Jurkat, Clone E6-1 (cell line): Measurements from ENCODE around the gene GAREM1.

Experiments
- DNase-seq: peaks from one replicate; pipeline ENCODE4 v3.0.0-alpha.2; 2011; ENCODE audit warnings: low read depth, low spot score
- H3K4me3 ChIP-seq: 2 replicates; pipeline ENCODE4 v1.5.1; 2011; ENCODE audit warnings: mild to moderate bottlenecking, low read length, control low read depth, moderate library complexity

GAREM1 gene

DNA sequence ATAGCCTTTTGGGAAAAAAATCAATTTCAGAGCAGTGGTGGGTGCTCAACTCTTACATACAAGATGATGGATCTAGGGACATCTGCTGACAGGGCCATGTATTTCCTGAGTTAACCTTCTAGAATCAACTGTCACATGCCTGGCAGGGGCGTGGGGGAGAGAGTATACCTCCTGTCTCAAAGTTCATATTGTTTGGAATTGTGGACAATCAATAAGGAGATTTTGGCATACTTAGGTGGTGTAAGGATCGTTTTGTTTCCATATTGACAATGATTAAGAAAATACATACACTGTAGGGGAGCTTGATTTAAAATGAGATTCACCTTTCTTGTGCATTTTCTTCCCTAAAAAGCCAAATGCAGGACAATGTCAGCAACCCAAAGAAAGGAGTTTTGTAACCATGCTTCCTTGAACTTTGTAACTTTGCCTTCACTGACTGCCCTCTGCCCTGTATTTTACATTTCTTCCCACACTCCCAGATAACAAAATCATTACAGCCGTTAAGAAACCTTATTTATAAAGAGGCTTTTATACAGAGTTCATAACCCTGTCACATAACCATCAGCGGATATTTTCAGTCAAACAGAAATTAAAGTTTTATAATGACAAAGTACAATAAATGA, 192.4 kb downstream of the GAREM1 start:
- no peak overlapping the region for H3K4me3 ChIP-seq
- no peak for DNase-seq

DNA sequence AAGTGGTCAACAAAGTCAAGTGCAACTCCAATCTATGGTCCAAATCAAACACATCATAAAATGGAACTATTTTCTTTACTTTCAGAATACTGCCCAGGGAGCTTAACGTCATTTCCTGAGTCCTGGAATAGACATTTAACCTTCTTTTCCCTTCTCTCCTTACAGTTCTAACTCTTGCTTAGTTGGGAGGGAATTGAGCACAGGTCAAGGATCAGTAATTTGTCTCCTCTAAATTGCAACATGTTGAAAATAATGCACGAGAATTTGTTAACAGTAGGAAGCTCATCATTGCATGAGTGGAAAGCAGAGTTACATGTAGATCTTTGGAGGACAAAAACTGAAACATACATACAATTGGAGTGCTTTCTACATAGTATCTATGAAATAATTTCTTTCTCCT, 193.1 kb downstream of the GAREM1 start:
- no peak overlapping the region for H3K4me3 ChIP-seq
- DNase-seq: no peak

DNA sequence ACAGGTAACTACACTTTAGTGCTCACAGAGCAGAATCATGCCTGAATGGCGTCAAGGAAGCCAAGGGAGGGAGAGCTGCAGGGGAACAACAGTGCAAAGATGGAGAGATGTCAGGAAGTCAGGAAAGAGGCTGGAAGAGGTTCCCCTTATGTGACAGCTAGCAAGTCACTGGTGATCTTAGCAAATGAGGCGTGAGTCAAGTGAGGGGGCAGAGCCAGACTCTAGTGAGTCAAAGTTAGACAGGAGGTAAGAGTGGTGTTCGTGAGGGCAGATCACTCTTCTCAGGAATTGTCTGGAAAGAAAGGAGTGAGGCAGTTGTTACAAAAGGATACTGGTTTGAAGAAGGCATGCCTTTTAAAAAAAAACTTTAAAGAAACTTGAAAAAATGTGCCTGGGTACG, 193.8 kb downstream of the GAREM1 start:
- DNase-seq: no peak
- H3K4me3 ChIP-seq: no peak overlapping the region

DNA sequence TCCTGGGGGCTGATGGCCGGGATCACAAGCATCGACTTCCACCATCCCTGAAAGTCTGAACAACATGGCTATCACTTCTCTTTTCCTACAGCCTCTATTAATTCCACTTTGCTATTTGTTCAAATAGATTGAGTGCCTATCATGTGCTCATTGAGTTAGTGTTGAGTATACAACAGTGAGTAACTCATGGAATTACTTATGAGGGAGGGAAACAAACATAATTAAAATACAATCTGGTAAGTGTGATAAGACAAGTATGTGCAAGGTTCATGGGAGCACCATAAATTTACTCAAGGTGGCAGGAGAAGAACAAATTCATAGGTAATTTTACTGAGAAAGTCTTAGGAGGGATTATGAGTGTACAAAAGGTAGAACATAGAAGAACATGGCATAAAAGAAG, 194.4 kb downstream of the GAREM1 start:
- DNase-seq: no peak
- no peak overlapping the region for H3K4me3 ChIP-seq

DNA sequence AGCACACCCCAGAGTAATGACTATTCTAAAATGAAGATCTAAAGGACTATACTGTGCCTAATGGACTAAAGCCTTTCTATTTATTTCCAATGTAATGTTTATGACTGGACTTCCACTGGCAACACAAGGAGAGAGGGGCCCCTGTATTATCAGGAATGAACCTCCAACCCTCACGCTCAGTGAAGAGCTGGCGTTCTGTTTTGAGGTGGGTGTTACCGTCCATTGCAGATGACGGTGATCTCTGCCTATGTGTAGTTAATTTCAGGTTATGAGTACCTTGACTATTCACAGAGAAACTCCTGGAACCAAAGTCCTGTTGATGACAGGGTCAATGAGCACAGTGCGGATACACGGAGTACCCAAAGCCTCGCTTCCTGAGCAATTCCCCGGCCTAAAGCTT, 195.5 kb downstream of the GAREM1 start:
- H3K4me3 ChIP-seq: no peak overlapping the region

DNA sequence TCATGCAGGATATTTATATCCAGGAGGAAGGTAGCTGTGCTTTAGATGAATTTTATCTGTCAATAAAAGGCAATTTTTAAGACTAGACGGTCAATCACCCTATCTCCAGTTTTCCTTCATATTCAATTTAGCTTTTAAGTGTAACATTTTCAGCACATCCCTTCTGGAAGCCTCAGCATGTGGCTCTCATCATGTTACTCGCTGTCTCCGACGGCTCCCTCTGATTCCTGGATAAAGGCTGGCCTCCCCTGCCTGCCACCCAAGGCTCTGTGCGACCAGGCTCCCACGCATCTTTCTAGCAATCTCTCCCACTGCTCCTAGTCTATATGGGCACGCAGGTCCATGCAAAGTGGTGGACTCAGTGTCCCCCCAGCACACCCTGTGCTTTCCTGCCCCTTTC, 196.4 kb downstream of the GAREM1 start:
- H3K4me3 ChIP-seq: no peak overlapping the region
- no peak for DNase-seq

More for the DNA sequence above, 195.5 kb downstream of the GAREM1 start:
- DNase-seq: no peak

DNA sequence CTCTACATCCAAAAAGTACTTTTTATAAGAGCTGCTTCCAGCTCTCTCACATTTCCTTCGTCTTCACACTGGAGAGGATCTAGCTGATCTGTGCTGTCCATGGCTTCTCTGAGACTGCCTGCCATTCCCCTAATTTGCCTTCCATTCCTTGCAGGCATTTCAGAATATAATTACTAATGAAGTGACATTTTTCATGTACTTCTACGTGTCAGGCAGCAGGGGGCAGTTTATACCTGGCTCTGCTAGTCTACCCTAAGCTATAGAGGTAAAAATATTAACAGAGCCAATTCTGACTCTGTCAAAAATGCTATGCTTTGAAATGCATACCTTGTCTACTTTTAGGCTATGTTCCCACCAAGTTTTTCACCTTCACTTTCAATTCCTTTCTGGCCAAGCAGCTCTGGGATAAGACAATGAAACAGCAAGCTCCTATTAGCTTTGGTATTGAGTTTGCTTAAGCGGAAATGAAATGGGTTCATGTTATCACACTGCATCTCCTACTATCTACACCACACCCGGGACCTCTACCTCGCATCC, 198.9 kb downstream of the GAREM1 start:
- DNase-seq: peak; percentile 20
- no peak overlapping the region for H3K4me3 ChIP-seq

DNA sequence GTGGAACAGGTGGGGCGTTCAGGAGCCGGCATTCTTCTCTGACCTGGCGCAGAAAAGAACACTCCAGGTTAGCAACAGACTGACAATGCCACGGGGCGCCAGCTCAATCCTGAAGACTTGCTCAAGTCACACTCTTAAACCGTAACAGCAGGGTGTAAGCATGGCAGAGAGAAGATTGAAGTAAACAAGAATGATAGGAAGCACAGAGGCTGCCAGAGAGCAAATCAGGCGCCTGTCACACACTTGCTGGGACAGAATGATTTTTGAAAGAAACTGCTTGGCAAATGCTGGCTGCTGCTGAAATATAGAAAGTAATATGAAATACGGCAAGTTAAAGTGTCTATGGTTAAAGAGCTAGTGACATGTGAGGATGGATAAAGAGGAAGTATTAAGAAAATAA, 200.3 kb downstream of the GAREM1 start:
- H3K4me3 ChIP-seq: no peak overlapping the region
- no peak for DNase-seq

DNA sequence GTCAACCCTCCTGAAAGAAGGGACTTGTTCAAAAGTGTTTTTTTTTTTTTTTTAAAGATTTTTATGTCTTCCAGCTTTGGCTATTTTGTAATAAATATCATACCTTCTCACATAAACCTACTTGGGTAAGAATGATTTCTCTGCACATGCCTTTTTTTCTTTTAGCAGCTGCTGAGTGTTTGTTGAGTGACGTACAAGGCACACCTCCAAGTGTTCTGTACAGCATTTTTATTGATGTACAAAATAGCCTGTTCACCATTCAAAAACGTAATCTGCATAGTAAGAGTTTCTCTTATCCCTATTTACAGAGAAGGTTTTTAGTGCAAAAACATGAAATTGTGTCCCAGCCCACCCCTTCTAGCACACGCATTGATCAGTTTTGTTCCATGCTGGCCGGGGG, 203.2 kb downstream of the GAREM1 start:
- DNase-seq: no peak
- H3K4me3 ChIP-seq: no peak overlapping the region

DNA sequence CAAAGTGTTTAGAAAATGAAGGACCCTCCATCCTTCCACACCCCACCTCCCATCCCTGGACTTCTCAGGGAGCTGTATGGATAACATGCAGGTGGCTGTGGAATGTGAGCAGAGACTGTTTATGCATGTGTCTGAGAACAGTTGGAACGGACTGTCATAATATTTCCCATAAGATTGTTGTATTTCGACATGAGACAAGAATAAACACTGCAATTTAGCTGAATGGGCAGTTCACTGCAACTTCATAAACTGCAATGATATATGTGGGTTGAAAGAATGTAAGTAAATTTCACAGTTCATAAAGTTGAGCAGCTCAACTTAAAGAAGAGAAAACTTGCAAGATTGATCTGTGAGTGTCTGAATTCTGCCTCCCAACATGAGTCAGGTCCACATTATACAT, 206.3 kb downstream of the GAREM1 start:
- DNase-seq: no peak
- no peak overlapping the region for H3K4me3 ChIP-seq

DNA sequence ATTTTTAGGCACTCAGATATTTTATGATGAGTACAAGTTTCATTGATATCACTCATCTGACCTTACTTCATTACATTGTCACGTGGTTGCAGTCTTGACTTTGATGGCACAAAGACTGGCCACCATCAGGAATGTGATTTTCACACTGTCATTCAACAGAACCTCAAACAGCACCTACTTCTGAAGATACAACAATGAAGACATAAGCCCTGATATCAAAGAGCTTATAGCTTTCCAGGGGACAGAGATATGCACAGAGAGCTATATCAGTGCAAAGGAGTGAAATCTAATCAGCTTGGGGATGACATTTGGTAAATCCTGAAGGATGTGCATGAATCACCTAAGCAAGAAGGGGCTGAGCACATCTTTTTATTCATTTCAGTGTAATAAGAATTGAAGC, 208.6 kb downstream of the GAREM1 start:
- no peak overlapping the region for H3K4me3 ChIP-seq

DNA sequence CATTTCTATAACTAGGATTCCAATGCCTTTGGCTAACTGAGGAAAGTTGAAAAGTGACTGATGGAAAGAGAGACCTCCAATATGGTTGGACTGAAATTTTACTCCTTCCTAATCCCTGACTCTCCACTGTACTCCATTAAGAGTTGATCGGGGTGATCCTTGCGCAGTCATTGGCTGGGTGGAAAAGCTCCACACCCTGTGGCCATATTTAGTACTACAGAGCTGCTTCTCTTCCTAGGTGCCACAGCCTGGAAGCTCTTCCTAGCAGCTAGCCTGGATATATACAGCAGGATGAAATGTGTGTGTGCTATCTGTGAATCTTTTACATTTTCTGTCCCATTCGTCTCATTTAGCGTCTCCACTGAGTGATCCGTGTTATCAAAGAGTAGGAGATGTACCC, 209.7 kb downstream of the GAREM1 start:
- no peak for DNase-seq
- no peak overlapping the region for H3K4me3 ChIP-seq

More for the DNA sequence above, 208.6 kb downstream of the GAREM1 start:
- no peak for DNase-seq

DNA sequence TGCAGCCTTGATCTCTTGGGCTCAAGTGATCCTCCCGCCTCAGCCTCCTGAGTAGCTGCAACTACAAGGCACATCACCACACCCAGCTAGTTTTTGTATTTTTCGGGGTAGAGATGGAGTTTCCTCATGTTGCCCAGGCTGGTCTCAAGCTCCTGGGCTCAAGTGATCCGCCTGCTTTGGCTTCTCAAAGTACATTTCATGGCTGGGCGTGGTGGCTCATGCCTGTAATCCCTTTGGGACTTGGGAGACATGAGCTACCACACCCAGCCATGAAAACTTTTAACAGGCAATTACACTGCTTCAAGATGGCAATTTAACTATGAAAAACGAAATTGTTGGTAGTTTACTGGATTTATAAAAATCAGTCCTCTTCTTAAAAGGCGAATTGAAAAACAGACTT, 211.1 kb downstream of the GAREM1 start:
- H3K4me3 ChIP-seq: no peak overlapping the region
- DNase-seq: no peak

DNA sequence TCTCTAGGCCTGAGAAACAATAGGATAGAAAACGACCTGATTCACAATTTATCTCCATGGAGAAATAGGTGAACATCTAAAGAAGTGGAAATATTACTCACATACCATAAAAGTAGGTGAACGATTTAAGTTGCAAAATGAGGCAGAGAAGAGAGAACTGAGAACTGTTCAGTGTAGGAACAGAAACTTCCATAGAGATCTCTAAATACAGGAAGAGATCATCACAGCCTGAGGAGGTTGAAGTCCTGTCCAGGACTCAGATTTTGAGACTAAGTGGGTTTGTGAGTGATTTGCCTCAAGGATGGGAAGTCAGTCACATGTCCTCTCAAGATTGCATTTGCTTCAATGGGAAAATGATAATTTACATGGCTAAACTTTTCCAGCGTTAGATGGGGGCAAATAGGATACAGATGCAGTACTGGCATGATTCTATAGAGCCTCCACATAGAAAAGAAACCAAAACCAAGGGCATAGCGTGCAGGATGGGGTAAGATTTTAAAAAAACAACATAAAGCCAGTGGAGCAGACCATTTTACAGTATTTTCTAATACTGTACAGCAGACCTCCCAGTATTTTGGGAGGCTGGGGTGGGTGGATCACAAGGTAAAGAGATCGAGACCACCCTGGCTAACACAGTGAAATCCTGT, 212.0 kb downstream of the GAREM1 start:
- no peak overlapping the region for H3K4me3 ChIP-seq
- no peak for DNase-seq

DNA sequence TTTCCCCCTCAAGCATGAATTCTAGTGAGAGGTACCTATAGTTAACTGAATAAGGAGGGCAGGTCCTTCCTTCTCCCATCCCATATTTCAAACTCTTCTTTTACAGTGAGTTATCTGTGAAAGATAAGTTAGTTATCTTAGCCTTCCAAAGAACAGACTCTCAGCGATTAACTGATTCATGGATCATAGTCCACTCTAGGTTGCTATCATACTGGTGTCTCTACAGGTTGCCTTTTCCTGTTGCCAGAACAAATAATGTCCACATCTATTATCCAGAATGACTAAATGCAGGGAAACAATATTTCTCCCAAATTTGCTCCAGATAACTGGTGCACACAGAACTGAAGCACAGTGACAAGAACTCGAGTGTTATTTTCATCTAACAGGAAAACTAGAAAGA, 212.5 kb downstream of the GAREM1 start:
- DNase-seq: no peak
- H3K4me3 ChIP-seq: no peak overlapping the region

DNA sequence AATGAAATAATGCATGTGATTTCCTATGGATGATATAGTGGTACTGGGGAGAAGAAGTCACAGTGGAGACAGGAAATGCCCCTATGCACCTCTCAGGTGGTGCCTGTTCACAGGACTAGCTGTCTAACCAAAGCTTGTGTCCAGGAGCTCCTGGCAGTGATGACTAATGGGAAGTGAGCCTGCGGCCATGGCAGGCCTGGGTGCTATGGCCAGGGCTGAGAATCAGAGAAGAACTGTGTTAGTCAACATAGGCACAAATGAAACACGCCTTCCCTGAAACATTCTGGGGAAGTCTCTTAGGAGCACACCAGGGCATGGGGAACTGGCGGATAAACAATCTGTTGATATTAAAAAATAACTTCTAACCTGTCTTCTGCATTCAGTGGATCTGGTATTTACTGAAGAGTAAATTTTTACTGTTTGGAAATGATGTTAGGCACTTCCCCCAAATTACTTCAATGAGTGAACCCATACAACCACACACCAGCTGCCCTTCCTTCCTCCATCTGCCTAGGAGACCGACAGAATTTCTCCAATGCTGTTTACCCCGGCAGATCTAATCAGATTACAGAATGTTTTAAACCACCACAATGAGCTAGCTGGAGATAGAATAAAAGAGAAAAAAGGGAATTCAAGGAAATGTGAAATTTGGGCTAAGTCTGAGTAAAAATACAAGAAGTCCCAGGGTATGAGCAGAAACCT, 213.4 kb downstream of the GAREM1 start:
- H3K4me3 ChIP-seq: no peak overlapping the region
- no peak for DNase-seq

DNA sequence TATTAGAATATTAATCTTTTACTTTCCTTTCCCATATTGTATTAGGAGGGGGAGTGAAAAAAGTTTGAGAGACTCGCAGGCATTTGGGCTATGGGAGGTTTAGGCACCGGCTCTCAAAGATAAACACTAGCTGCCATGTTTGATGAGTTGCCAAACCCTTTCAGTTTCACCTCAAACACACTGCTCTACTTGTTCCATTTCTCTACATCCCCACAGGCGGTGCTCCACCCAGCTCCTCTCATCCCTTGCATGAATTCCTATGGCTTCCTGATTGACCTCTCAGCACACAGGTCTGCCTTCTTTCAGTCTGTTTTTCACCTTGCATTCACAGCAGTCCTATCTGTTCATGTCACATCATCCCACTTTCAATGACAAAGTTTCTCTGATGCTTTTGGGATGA, 215.1 kb downstream of the GAREM1 start:
- DNase-seq: no peak
- H3K4me3 ChIP-seq: no peak overlapping the region

DNA sequence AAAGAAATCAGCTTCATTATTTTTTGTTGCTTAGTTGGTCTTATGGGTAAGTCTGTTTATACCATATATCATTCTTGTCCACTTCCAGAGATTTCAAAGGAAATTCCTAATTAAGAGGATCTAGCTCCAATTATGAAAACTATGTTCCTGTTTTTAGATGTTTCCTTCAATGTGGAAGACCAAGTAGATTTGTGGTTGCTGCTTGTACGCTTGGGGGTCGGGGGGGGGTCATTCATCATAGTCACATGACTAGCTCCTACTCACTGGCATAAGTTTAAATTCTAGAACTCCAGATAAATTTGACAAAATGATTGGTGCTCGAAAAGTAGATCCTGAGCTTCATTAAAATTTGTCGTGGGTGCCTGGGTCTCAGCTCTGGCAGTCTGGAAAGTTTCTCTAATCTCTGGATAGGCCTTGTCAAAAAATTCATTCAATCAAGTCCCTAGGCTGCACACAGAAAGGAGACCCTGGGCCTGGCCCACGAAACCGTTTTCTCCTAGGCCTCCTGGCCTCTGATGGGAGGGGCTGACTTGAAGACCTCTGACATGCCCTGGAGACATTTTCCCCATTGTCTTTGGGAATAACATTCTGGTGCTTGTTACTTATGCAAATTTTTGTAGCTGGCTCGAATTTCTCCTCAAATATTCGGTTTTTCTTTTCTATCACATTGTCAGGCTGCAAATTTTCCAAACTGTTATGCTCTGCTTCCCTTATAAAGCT, 218.4 kb downstream of the GAREM1 start:
- no peak overlapping the region for H3K4me3 ChIP-seq
- DNase-seq: no peak

DNA sequence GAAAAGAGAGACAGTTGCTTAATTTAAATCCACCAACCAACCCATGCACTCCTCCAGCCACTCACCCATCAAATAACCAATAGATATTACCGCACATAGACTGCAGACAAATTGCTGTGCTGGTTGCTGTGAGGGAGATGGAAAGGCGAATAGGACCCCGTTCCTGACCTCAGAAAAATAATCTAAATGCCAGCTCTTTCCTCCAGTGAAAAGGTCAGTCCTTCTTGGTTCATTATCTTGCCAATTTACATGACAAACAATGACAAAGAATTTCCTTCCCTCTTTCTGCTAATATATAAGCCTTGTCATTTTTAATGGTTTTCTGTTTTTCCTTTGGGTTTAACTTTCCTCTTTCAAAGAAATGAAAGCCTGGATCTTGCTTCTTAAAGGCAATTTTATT, 219.2 kb downstream of the GAREM1 start:
- H3K4me3 ChIP-seq: no peak overlapping the region
- DNase-seq: no peak
